Neural progenitor cell (in vitro differentiated cells): ENCODE results near the gene DTNBP1. TPM values are rescaled to one million over a fixed set of nuclear protein-coding genes. Genes with fewer than 3 reads are reported as not detected.

Source experiments
- DNase-seq: peaks from one replicate; pipeline ENCODE4 v3.0.0-alpha.2; 2016; ENCODE audit warnings: low spot score
- H2AFZ ChIP-seq: fragments of 200-600 bp; sonication (generic); replicated peaks from 2 replicates; pipeline ENCODE4 v1.6.1; 2016; ENCODE audit warnings: antibody characterized with exemption
- H3F3A ChIP-seq: fragments of 200-600 bp; sonication (generic); 2 replicates; pipeline ENCODE4 v1.6.1; 2016; ENCODE audit warnings: antibody characterized with exemption, low read depth
- H3K27ac ChIP-seq: fragments of 200-600 bp; sonication (generic); 2 replicates; pipeline ENCODE4 v1.5.1; 2016; ENCODE audit warnings: mild to moderate bottlenecking
- H3K27me3 ChIP-seq: fragments of 200-600 bp; sonication (generic); 2 replicates; pipeline ENCODE4 v1.6.1; 2016; ENCODE audit warnings: mild to moderate bottlenecking, moderate library complexity
- H3K36me3 ChIP-seq: fragments of 200-600 bp; sonication (generic); 2 replicates; pipeline ENCODE4 v1.5.1; 2016
- H3K4me1 ChIP-seq: fragments of 200-600 bp; sonication (generic); 2 replicates; pipeline ENCODE4 v1.6.1; 2016; ENCODE audit warnings: mixed run types
- H3K4me2 ChIP-seq: fragments of 200-600 bp; sonication (generic); 2 replicates; pipeline ENCODE4 v1.6.1; 2016
- H3K4me3 ChIP-seq: fragments of 200-600 bp; sonication (generic); 2 replicates; pipeline ENCODE4 v1.5.1; 2016
- H3K79me2 ChIP-seq: fragments of 200-600 bp; sonication (generic); 2 replicates; pipeline ENCODE4 v1.6.1; 2016; ENCODE audit warnings: low read depth
- H3K9ac ChIP-seq: fragments of 200-600 bp; sonication (generic); 2 replicates; pipeline ENCODE4 v1.6.1; 2016
- H3K9me3 ChIP-seq: fragments of 200-600 bp; sonication (generic); 2 replicates; pipeline ENCODE4 v1.5.1; 2016; ENCODE audit warnings: low read depth
- H4K20me1 ChIP-seq: fragments of 200-600 bp; sonication (generic); 2 replicates; pipeline ENCODE4 v1.6.1; 2016; ENCODE audit warnings: low read depth
- H3K27ac Mint-ChIP-seq: 3 replicates; pipeline ENCODE4 v1.8.0; 2021; ENCODE audit warnings: mixed read lengths
- H3K27me3 Mint-ChIP-seq: 2 replicates; pipeline ENCODE4 v1.8.0; 2022; ENCODE audit warnings: low read depth, mild to moderate bottlenecking, inconsistent platforms, moderate library complexity, mixed read lengths; ENCODE audit not compliant: insufficient read depth
- H3K36me3 Mint-ChIP-seq: 3 replicates; pipeline ENCODE4 v1.8.0; 2021; ENCODE audit warnings: mixed read lengths
- H3K4me1 Mint-ChIP-seq: 3 replicates; pipeline ENCODE4 v1.8.0; 2021; ENCODE audit warnings: mixed read lengths
- H3K4me3 Mint-ChIP-seq: 3 replicates; pipeline ENCODE4 v1.8.0; 2021; ENCODE audit warnings: mild to moderate bottlenecking, moderate library complexity, mixed read lengths
- H3K9me3 Mint-ChIP-seq: 3 replicates; pipeline ENCODE4 v1.8.0; 2020; ENCODE audit warnings: mixed read lengths
- EZH2 ChIP-seq: fragments of 200-600 bp; sonication (generic); IDR thresholded peaks from 2 replicates; pipeline ENCODE4 v1.6.1; 2017; ENCODE audit warnings: antibody characterized with exemption, mild to moderate bottlenecking, moderate library complexity
- EZH2phosphoT487 ChIP-seq: fragments of 200-600 bp; sonication (generic); IDR thresholded peaks from 2 replicates; pipeline ENCODE4 v1.6.1; 2017; ENCODE audit warnings: antibody characterized with exemption
- total RNA-seq: library from RNA; depleted of rRNA; stranded (reverse); fragments of >200 nt; gene quantifications from 2 replicates; pipeline ENCODE4 v1.2.3, GENCODE V29; 2015; ENCODE audit warnings: low replicate concordance
- TF ChIP-seq, protein P1 (sequence below): fragments of 200-600 bp; sonication (generic); IDR thresholded peaks from 2 replicates; pipeline ENCODE4 v1.5.1; 2017; ENCODE audit warnings: antibody characterized with exemption, mild to moderate bottlenecking

The DTNBP1 gene
- total RNA-seq, 1 donor from 2014 or later, result 4.5 TPM

DNA sequence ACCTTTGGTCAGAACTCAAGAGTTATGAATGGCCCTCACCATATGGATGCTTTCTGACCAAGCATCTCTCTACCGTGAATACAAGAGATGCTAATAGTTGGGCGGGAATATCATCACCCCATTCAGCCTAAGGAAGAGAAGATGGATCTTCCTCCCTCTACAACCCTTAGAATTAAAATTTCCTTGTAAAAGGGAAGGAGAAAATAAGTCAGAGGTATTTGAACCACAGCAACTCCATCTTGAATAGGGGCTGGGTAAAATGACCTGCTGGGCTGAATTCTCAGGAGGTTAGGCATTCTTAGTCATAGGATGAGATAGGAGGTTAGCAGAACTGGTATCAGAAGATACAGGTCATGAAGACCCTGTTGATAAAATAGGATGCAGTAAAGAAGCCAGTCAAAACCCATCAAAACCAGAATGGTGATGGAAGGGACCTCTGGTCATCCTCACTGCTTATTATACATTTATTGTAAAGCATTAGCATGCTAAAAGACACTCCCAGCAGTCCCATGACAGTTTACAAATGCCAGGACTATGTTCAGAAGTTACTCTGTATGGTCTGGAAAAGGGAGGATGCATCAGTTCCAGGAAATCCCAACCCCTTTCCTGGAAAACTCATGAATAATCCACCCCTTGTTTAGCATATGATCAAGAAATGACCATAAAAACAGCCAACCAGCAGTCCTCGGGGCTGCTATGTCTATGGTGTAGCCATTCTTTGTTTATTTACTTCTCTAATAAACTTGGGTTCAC lies 101.2 kb downstream of the DTNBP1 start:
- Histone ChIP-seq H4K20me1 (peaks cover 3% of the 10 kb centered on the region), H3F3A (no peaks in the 10 kb centered on the region), H3K79me2 (no peaks in the 10 kb centered on the region), H3K27ac (no peak overlapping the region), H3K4me2 (no peak overlapping the region), H3K4me3 (no peak overlapping the region), H2AFZ (no peak overlapping the region), H3K36me3 (no peaks in the 10 kb centered on the region), H3K9ac (no peak overlapping the region), H3K27me3 (no peaks in the 10 kb centered on the region), H3K9me3 (no peaks in the 10 kb centered on the region), H3K4me1 (no peaks in the 10 kb centered on the region)
- DNase-seq, result no peak
- H3K9me3 Mint-ChIP-seq, result peaks cover 5% of the 10 kb centered on the region
- no peak for TF ChIP-seq EZH2
- TF ChIP-seq EZH2phosphoT487, result no peak
- TF ChIP-seq, protein P1, sequence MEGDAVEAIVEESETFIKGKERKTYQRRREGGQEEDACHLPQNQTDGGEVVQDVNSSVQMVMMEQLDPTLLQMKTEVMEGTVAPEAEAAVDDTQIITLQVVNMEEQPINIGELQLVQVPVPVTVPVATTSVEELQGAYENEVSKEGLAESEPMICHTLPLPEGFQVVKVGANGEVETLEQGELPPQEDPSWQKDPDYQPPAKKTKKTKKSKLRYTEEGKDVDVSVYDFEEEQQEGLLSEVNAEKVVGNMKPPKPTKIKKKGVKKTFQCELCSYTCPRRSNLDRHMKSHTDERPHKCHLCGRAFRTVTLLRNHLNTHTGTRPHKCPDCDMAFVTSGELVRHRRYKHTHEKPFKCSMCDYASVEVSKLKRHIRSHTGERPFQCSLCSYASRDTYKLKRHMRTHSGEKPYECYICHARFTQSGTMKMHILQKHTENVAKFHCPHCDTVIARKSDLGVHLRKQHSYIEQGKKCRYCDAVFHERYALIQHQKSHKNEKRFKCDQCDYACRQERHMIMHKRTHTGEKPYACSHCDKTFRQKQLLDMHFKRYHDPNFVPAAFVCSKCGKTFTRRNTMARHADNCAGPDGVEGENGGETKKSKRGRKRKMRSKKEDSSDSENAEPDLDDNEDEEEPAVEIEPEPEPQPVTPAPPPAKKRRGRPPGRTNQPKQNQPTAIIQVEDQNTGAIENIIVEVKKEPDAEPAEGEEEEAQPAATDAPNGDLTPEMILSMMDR, result no peak
- no peak overlapping the region for H3K27ac Mint-ChIP-seq
- H3K4me1 Mint-ChIP-seq, result peaks cover 4% of the 10 kb centered on the region
- no peaks in the 10 kb centered on the region for H3K27me3 Mint-ChIP-seq
- H3K4me3 Mint-ChIP-seq, result no peak overlapping the region
- H3K36me3 Mint-ChIP-seq, result no peaks in the 10 kb centered on the region

DNA sequence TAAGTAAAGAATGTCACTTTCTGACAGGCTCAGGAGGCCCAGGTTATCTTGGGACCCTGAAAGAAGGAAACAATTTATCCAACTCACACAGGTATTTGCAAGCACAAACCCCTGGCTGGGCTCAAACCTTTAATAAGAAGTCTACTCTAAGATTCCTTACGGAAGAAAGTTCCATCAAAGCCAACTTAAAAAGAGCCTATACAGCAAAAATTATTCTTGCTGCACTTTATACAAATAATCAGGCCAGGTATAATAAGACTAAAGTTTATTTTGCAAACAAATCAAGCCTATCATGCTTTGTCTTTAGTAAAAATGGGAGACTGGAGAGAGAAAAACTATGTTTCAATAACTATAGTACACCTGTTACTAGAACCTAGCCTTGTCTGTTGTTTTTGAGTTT lies 102.1 kb downstream of the DTNBP1 start:
- H3F3A ChIP-seq, result no peaks in the 10 kb centered on the region
- Mint-ChIP-seq H3K27ac (no peak overlapping the region), H3K36me3 (no peaks in the 10 kb centered on the region), H3K4me3 (no peak overlapping the region), H3K27me3 (no peaks in the 10 kb centered on the region), H3K9me3 (peaks cover 3% of the 10 kb centered on the region), H3K4me1 (peaks cover 6% of the 10 kb centered on the region)
- H2AFZ ChIP-seq, result no peak overlapping the region
- H3K9ac ChIP-seq, result no peak overlapping the region
- no peaks in the 10 kb centered on the region for H3K79me2 ChIP-seq
- DNase-seq, result no peak
- peaks cover 3% of the 10 kb centered on the region for H4K20me1 ChIP-seq
- no peak overlapping the region for H3K4me2 ChIP-seq
- no peak overlapping the region for H3K4me3 ChIP-seq
- H3K9me3 ChIP-seq, result no peaks in the 10 kb centered on the region
- H3K4me1 ChIP-seq, result no peaks in the 10 kb centered on the region
- TF ChIP-seq, protein P1, result no peak
- no peak for TF ChIP-seq EZH2phosphoT487
- TF ChIP-seq EZH2, result no peak
- no peak overlapping the region for H3K27ac ChIP-seq
- no peaks in the 10 kb centered on the region for H3K27me3 ChIP-seq
- H3K36me3 ChIP-seq, result no peaks in the 10 kb centered on the region

DNA sequence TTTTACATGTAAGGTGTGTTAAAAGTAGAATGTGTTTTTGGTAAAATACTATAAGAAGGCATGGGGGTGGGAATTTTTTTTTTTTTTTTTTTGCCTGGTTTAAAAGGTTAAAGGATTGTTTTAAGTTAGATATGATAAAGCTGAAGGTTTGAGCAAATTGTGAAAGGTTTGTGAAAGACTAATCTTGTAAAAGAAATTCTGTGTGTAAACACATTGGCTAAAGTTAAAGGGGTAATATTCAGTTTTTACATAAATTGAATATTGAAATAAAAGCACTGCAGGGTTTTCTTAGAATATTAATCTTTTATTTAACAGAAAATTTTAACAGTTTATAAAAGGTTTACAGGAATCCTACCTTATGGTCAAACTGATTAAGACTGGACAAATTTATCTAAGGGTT lies 105.7 kb downstream of the DTNBP1 start:
- Mint-ChIP-seq H3K4me1 (peaks cover 17% of the 10 kb centered on the region), H3K27me3 (no peaks in the 10 kb centered on the region), H3K36me3 (no peaks in the 10 kb centered on the region), H3K27ac (no peak overlapping the region), H3K9me3 (no peaks in the 10 kb centered on the region), H3K4me3 (no peak overlapping the region)
- H3K79me2 ChIP-seq, result no peaks in the 10 kb centered on the region
- TF ChIP-seq EZH2 (no peak), EZH2phosphoT487 (no peak)
- TF ChIP-seq, protein P1, result no peak
- H3K4me3 ChIP-seq, result no peak overlapping the region
- no peak overlapping the region for H3K4me2 ChIP-seq
- H4K20me1 ChIP-seq, result peaks cover 3% of the 10 kb centered on the region
- no peaks in the 10 kb centered on the region for H3K9me3 ChIP-seq
- no peaks in the 10 kb centered on the region for H3K27me3 ChIP-seq
- no peaks in the 10 kb centered on the region for H3K36me3 ChIP-seq
- no peak overlapping the region for H2AFZ ChIP-seq
- no peak overlapping the region for H3K9ac ChIP-seq
- no peaks in the 10 kb centered on the region for H3F3A ChIP-seq
- no peak for DNase-seq
- H3K4me1 ChIP-seq, result peaks cover under 1% of the 10 kb centered on the region
- H3K27ac ChIP-seq, result no peak overlapping the region
